IMR-90 (cell line): ENCODE data around the gene LY6G5C. TPM values are rescaled to one million over a fixed set of nuclear protein-coding genes. Genes with fewer than 3 reads are reported as not detected.

ENCODE experiments used
- ATAC-seq: fragments of 200-7000 bp; cut with Tn5 transposase; 2 replicates; pipeline ENCODE4 v1.9.1; 2020; ENCODE audit warnings: low read depth, mild to moderate bottlenecking, moderate library complexity
- BruUV-seq: library from RNA; stranded (reverse); fragments of 400-500 nt; replicated peaks from 2 replicates; lab custom pipeline; 2021; lab: Mats Ljungman, UMichigan
- CTCF ChIA-PET: fragments of 300-600 bp; formaldehyde crosslinking; extraction: SDS; loops from one replicate; lab custom pipeline; 2021; ENCODE audit warnings: antibody characterized with exemption; lab: Yijun Ruan, JAX
- POLR2A ChIA-PET: fragments of 300-600 bp; sonication (Branson Sonifier 250); formaldehyde crosslinking; loops from one replicate; lab custom pipeline; 2022; ENCODE audit warnings: antibody characterized with exemption; ENCODE audit not compliant: unreplicated experiment; lab: Charles Lee
- DNase-seq: peaks from one replicate; pipeline ENCODE4 v3.0.0; 2013
- H2AFZ ChIP-seq: replicated peaks from 2 replicates; pipeline ENCODE3; 2013; ENCODE audit warnings: low read length, mild to moderate bottlenecking; ENCODE audit not compliant: poor library complexity
- H2AK5ac ChIP-seq: 2 replicates; pipeline ENCODE4 v1.6.1; 2013; ENCODE audit warnings: low read depth, low read length, inconsistent platforms
- H2AK9ac ChIP-seq: replicated peaks from 2 replicates; pipeline ENCODE3; 2013; ENCODE audit warnings: mild to moderate bottlenecking, low read depth, low read length, moderate library complexity; ENCODE audit not compliant: poor library complexity
- H2BK120ac ChIP-seq: 2 replicates; pipeline ENCODE4 v1.6.1; 2013; ENCODE audit warnings: low read depth, low read length, inconsistent platforms
- H2BK15ac ChIP-seq: 3 replicates; pipeline ENCODE4 v1.6.1; 2013; ENCODE audit warnings: low read depth, low read length, inconsistent platforms
- H2BK20ac ChIP-seq: 2 replicates; pipeline ENCODE4 v1.6.1; 2013; ENCODE audit warnings: low read depth, mild to moderate bottlenecking, inconsistent platforms, low read length, moderate library complexity
- H2BK5ac ChIP-seq: 2 replicates; pipeline ENCODE4 v1.6.1; 2013; ENCODE audit warnings: mild to moderate bottlenecking, low read depth, low read length, inconsistent platforms; ENCODE audit not compliant: poor library complexity, severe bottlenecking
- H3K14ac ChIP-seq: replicated peaks from 2 replicates; pipeline ENCODE4 v1.6.1; 2013; ENCODE audit warnings: low read depth, low read length, inconsistent platforms
- H3K18ac ChIP-seq: 2 replicates; pipeline ENCODE4 v1.6.1; 2013; ENCODE audit warnings: low read depth, low read length, control low read depth
- H3K23ac ChIP-seq: 2 replicates; pipeline ENCODE4 v1.6.1; 2013; ENCODE audit warnings: low read depth, low read length, inconsistent platforms
- H3K27ac ChIP-seq: 2 replicates; pipeline ENCODE4 v1.5.1; 2013; ENCODE audit warnings: mild to moderate bottlenecking, control low read depth, low read length; ENCODE audit not compliant: insufficient read depth
- H3K27me3 ChIP-seq: 2 replicates; pipeline ENCODE4 v1.6.1; 2013; ENCODE audit warnings: low read length; ENCODE audit not compliant: control insufficient read depth, insufficient read depth
- H3K36me3 ChIP-seq: 2 replicates; pipeline ENCODE4 v1.6.1; 2013; ENCODE audit warnings: low read length, mixed read lengths; ENCODE audit not compliant: control insufficient read depth, insufficient read depth
- H3K4ac ChIP-seq: 2 replicates; pipeline ENCODE4 v1.6.1; 2013; ENCODE audit warnings: low read depth, low read length, inconsistent platforms
- H3K4me1 ChIP-seq: 2 replicates; pipeline ENCODE4 v1.6.1; 2013; ENCODE audit warnings: low read length, mixed read lengths; ENCODE audit not compliant: control insufficient read depth, insufficient read depth
- H3K4me2 ChIP-seq: 2 replicates; pipeline ENCODE4 v1.6.1; 2013; ENCODE audit warnings: low read depth, mild to moderate bottlenecking, control low read depth, low read length, moderate library complexity
- H3K4me3 ChIP-seq: 2 replicates; pipeline ENCODE4 v1.5.1; 2013; ENCODE audit warnings: low read depth, mild to moderate bottlenecking, control low read depth, low read length, moderate library complexity; ENCODE audit not compliant: insufficient read depth
- H3K56ac ChIP-seq: 2 replicates; pipeline ENCODE4 v1.6.1; 2013; ENCODE audit warnings: low read length, inconsistent platforms; ENCODE audit not compliant: insufficient read depth; ENCODE audit errors: extremely low read depth
- H3K79me1 ChIP-seq, 2 experiments: 2 replicates each; pipeline ENCODE4 v1.6.1; 2013; ENCODE audit warnings: low read length in 2 of 2, inconsistent platforms in 1 of 2, low read depth in 1 of 2
- H3K9ac ChIP-seq: 2 replicates; pipeline ENCODE4 v1.6.1; 2013; ENCODE audit warnings: low read depth, low read length, control low read depth
- H3K9me1 ChIP-seq: 2 replicates; pipeline ENCODE4 v1.6.1; 2013; ENCODE audit warnings: low read length, inconsistent platforms; ENCODE audit not compliant: insufficient read depth
- H3K9me3 ChIP-seq: 2 replicates; pipeline ENCODE4 v1.6.1; 2013; ENCODE audit warnings: low read length; ENCODE audit not compliant: control insufficient read depth, insufficient read depth
- H4K20me1 ChIP-seq: 2 replicates; pipeline ENCODE4 v1.6.1; 2013; ENCODE audit warnings: low read length, inconsistent platforms; ENCODE audit not compliant: insufficient read depth
- H4K5ac ChIP-seq: 2 replicates; pipeline ENCODE4 v1.6.1; 2013; ENCODE audit warnings: mild to moderate bottlenecking, low read depth, low read length, control low read depth
- H4K8ac ChIP-seq, 2 experiments: 2 replicates each; pipeline ENCODE4 v1.6.1; 2013; ENCODE audit warnings: low read depth in 2 of 2, low read length in 2 of 2, control low read depth in 1 of 2, inconsistent platforms in 1 of 2
- H4K91ac ChIP-seq: 2 replicates; pipeline ENCODE4 v1.6.1; 2013; ENCODE audit warnings: low read depth, low read length, inconsistent platforms; ENCODE audit not compliant: insufficient read depth
- RAD21 ChIP-seq: IDR thresholded peaks from 2 replicates; pipeline ENCODE4 v1.6.1; 2012; ENCODE audit warnings: low read length, improper control_type of control experiment
- WGBS, 2 experiments: methylation state at CpG; one replicate each; pipeline versions ENCODE4 v1.1.5 to v1.1.7; 2013; ENCODE audit warnings: missing lambda C conversion rate in 2 of 2; ENCODE audit not compliant: insufficient read length in 1 of 2; ENCODE audit errors: extremely low coverage in 2 of 2; 5-methylcytosine and 5-hydroxymethylcytosine counted together
- dilution Hi-C: fragments of 300-500 bp; cut with HindIII; formaldehyde crosslinking; loops from one replicate; pipeline ENCODE4 v1.14.3; 2018; ENCODE audit warnings: low sequenced_read_pairs; ENCODE audit not compliant: unreplicated experiment
- in situ Hi-C: fragments of 300-500 bp; cut with MboI; formaldehyde crosslinking; loops from 3 replicates; pipeline ENCODE4 v1.14.3; 2019; ENCODE audit warnings: low sequenced_read_pairs, inconsistent platforms, mixed read lengths
- intact Hi-C: fragments of 100-400 bp; cut with micrococcal nuclease; formaldehyde crosslinking; loops from 2 replicates; pipeline ENCODE4 v1.10.0; 2022
- polyA plus RNA-seq, 3 experiments: library from polyadenylated mRNA; depleted of rRNA; stranded (reverse); fragments of >200 nt; gene quantifications; 2 replicates each; pipeline ENCODE4 v1.2.3, GENCODE V29; 2012; ENCODE audit warnings: low replicate concordance in 1 of 3
- total RNA-seq: library from RNA; depleted of rRNA; stranded (reverse); fragments of >200 nt; gene quantifications from 2 replicates; pipeline ENCODE4 v1.2.3, GENCODE V29; 2012

The LY6G5C gene
- total and polyA plus RNA-seq, 2 of the 4 experiments (the other 2 are of a cell fraction) = 0.18 to 2.0 TPM

GRCh38 chr6:31721351-31722020, 40.6 kb upstream of the LY6G5C start, which contains the start of gene LY6G6C:
Gene LY6G6C (minus strand): TSS chr6:31721746. CDS start chr6:31721679, 67 bp downstream.
- no peak within 1 kb of the TSS for H3K18ac ChIP-seq
- H4K20me1 ChIP-seq = no peaks in the 10 kb centered on the region
- dilution Hi-C loops = no loop called here
- TF ChIP-seq RAD21 = no peak
- H2BK15ac ChIP-seq = no peak within 1 kb of the TSS
- H3K4me2 ChIP-seq = no peak within 1 kb of the TSS
- H4K8ac ChIP-seq = no peak within 1 kb of the TSS
- no peaks in the 10 kb centered on the region for H3K4me1 ChIP-seq
- ChIA-PET CTCF (no interaction called here), POLR2A (no interaction called here)
- no peak within 1 kb of the TSS; the same call in 1 of the 2 replicates for H2AK5ac ChIP-seq
- no peak within 1 kb of the TSS for H3K23ac ChIP-seq
- intact Hi-C loops = no loop called here
- H3K27ac ChIP-seq = no peak within 1 kb of the TSS
- WGBS, 2 experiments = 83% methylated on average over 2 of the region's 4 CpGs; no CpG with 5 or more reads in 1 of the 2 experiments
- no peak within 1 kb of the TSS for H2BK5ac ChIP-seq
- H3K9me1 ChIP-seq = peaks cover 4% of the 10 kb centered on the region; the same call in 1 of the 2 replicates
- H3K9me3 ChIP-seq = no peaks in the 10 kb centered on the region
- in situ Hi-C loops = no loop called here
- ATAC-seq = peak; percentile 59
- H4K91ac ChIP-seq = no peak within 1 kb of the TSS
- no peak within 1 kb of the TSS for H4K5ac ChIP-seq
- no peak within 1 kb of the TSS for H2AK9ac ChIP-seq
- BruUV-seq = no TSS peak
- H3K4me3 ChIP-seq = no peak within 1 kb of the TSS
- H3K79me1 ChIP-seq = no peaks in the 10 kb centered on the region
- H3K36me3 ChIP-seq = peaks cover 5% of the 10 kb centered on the region; the same call in 1 of the 2 replicates
- no peak for DNase-seq
- H3K56ac ChIP-seq = no peak within 1 kb of the TSS
- peaks cover 2% of the 10 kb centered on the region; the same call in 1 of the 2 replicates for H3K27me3 ChIP-seq
- no peak within 1 kb of the TSS for H3K9ac ChIP-seq
- no peak within 1 kb of the TSS for H2BK20ac ChIP-seq
- H2BK120ac ChIP-seq = no peak within 1 kb of the TSS
- H3K14ac ChIP-seq = no peak within 1 kb of the TSS
- no peak within 1 kb of the TSS for H3K4ac ChIP-seq
- no peak within 1 kb of the TSS for H2AFZ ChIP-seq
